H9 (cell line): ENCODE data around the gene SRSF2. TPM values are rescaled to one million over a fixed set of nuclear protein-coding genes. Genes with fewer than 3 reads are reported as not detected.

Source experiments
- DNase-seq: peaks from one replicate; pipeline ENCODE4 v3.0.0-alpha.2; 2017
- H2AFZ ChIP-seq: one replicate; pipeline ENCODE4 v1.6.1; 2013; ENCODE audit warnings: mild to moderate bottlenecking, low read length, control low read depth, moderate library complexity
- H2AK5ac ChIP-seq: 2 replicates; pipeline ENCODE4 v1.6.1; 2013; ENCODE audit warnings: low read length, control low read depth, mixed read lengths; ENCODE audit not compliant: insufficient read length
- H2BK120ac ChIP-seq: one replicate; pipeline ENCODE4 v1.6.1; 2013; ENCODE audit warnings: low read depth, mild to moderate bottlenecking, low read length, control low read depth, inconsistent platforms; ENCODE audit not compliant: poor library complexity, severe bottlenecking
- H2BK12ac ChIP-seq: 2 replicates; pipeline ENCODE4 v1.6.1; 2013; ENCODE audit warnings: low read length, control low read depth, mixed read lengths, low read depth; ENCODE audit not compliant: insufficient read length
- H2BK15ac ChIP-seq: 2 replicates; pipeline ENCODE4 v1.6.1; 2013; ENCODE audit warnings: low read depth, low read length, control low read depth
- H2BK20ac ChIP-seq: one replicate; pipeline ENCODE4 v1.6.1; 2013; ENCODE audit warnings: low read depth, mild to moderate bottlenecking, low read length, control low read depth, inconsistent platforms; ENCODE audit not compliant: poor library complexity, severe bottlenecking
- H2BK5ac ChIP-seq: 2 replicates; pipeline ENCODE4 v1.6.1; 2013; ENCODE audit warnings: low read length, control low read depth, mixed read lengths; ENCODE audit not compliant: insufficient read length
- H3K14ac ChIP-seq: 2 replicates; pipeline ENCODE4 v1.6.1; 2013; ENCODE audit warnings: low read length, control low read depth; ENCODE audit not compliant: insufficient read depth
- H3K18ac ChIP-seq: 2 replicates; pipeline ENCODE4 v1.6.1; 2013; ENCODE audit warnings: low read depth, mild to moderate bottlenecking, mixed read lengths, low read length, control low read depth; ENCODE audit not compliant: insufficient read length
- H3K23ac ChIP-seq: 2 replicates; pipeline ENCODE4 v1.6.1; 2013; ENCODE audit warnings: low read length, control low read depth, mixed read lengths, low read depth; ENCODE audit not compliant: insufficient read length
- H3K23me2 ChIP-seq: 2 replicates; pipeline ENCODE4 v1.6.1; 2013; ENCODE audit warnings: low read depth, mild to moderate bottlenecking, mixed read lengths, low read length, control low read depth; ENCODE audit not compliant: insufficient read length, poor library complexity, severe bottlenecking
- H3K27ac ChIP-seq: 2 replicates; pipeline ENCODE4 v1.5.1; 2013; ENCODE audit warnings: low read length, control low read depth, mixed read lengths, low read depth; ENCODE audit not compliant: insufficient read length
- H3K27me3 ChIP-seq: 2 replicates; pipeline ENCODE4 v1.6.1; 2013; ENCODE audit warnings: low read length, control low read depth, inconsistent platforms; ENCODE audit not compliant: insufficient read depth
- H3K4ac ChIP-seq: 2 replicates; pipeline ENCODE4 v1.6.1; 2013; ENCODE audit warnings: low read depth, mild to moderate bottlenecking, control low read depth, inconsistent platforms, low read length, moderate library complexity
- H3K4me1 ChIP-seq: 2 replicates; pipeline ENCODE4 v1.6.1; 2013; ENCODE audit warnings: low read length, control low read depth, inconsistent platforms; ENCODE audit not compliant: insufficient read depth
- H3K4me2 ChIP-seq: 2 replicates; pipeline ENCODE4 v1.6.1; 2013; ENCODE audit warnings: low read length, control low read depth, mixed read lengths; ENCODE audit not compliant: insufficient read length, insufficient read depth
- H3K56ac ChIP-seq: 2 replicates; pipeline ENCODE4 v1.6.1; 2013; ENCODE audit warnings: low read depth, mild to moderate bottlenecking, mixed read lengths, low read length, control low read depth; ENCODE audit not compliant: insufficient read length
- H3K79me1 ChIP-seq: 2 replicates; pipeline ENCODE4 v1.6.1; 2013; ENCODE audit warnings: low read depth, mild to moderate bottlenecking, moderate library complexity, low read length, control low read depth, inconsistent platforms; ENCODE audit not compliant: insufficient read depth, poor library complexity, severe bottlenecking
- H3K79me2 ChIP-seq: 2 replicates; pipeline ENCODE4 v1.6.1; 2013; ENCODE audit warnings: low read length, control low read depth, inconsistent platforms; ENCODE audit not compliant: insufficient read depth
- H3K9ac ChIP-seq: 2 replicates; pipeline ENCODE4 v1.6.1; 2013; ENCODE audit warnings: low read length, control low read depth, mixed read lengths; ENCODE audit not compliant: insufficient read length; ENCODE audit errors: extremely low read depth
- H3K9me3 ChIP-seq: one replicate; pipeline ENCODE4 v1.6.1; 2013; ENCODE audit warnings: low read depth, low read length, inconsistent platforms; ENCODE audit not compliant: control insufficient read depth
- H3T11ph ChIP-seq: one replicate; pipeline ENCODE4 v1.6.1; 2013; ENCODE audit warnings: mild to moderate bottlenecking, low read length, control low read depth, inconsistent platforms
- H4K20me1 ChIP-seq: one replicate; pipeline ENCODE4 v1.6.1; 2013; ENCODE audit not compliant: control insufficient read depth, insufficient read length, insufficient read depth
- H4K5ac ChIP-seq: 2 replicates; pipeline ENCODE4 v1.6.1; 2013; ENCODE audit warnings: low read depth, mild to moderate bottlenecking, mixed read lengths, low read length, control low read depth; ENCODE audit not compliant: insufficient read length
- H4K8ac ChIP-seq: replicated peaks from 2 replicates; pipeline ENCODE4 v1.6.1; 2013; ENCODE audit warnings: low read length, control low read depth, mixed read lengths, low read depth; ENCODE audit not compliant: insufficient read length
- H4K91ac ChIP-seq: 2 replicates; pipeline ENCODE4 v1.6.1; 2013; ENCODE audit warnings: low read depth, mild to moderate bottlenecking, moderate library complexity, mixed read lengths, low read length, control low read depth; ENCODE audit not compliant: insufficient read length
- H3K27ac Mint-ChIP-seq, 3 experiments: 2 replicates in 2 of 3; 3 replicates in 1 of 3; pipeline ENCODE4 v1.8.0; 2020 to 2021; ENCODE audit warnings: mixed read lengths in 3 of 3, mild to moderate bottlenecking in 1 of 3, moderate library complexity in 1 of 3
- H3K27me3 Mint-ChIP-seq: 2 replicates; pipeline ENCODE4 v1.8.0; 2021; ENCODE audit warnings: low read depth, mild to moderate bottlenecking, moderate library complexity, mixed read lengths
- H3K36me3 Mint-ChIP-seq, 3 experiments: 2 replicates in 2 of 3; 3 replicates in 1 of 3; pipeline ENCODE4 v1.8.0; 2020 to 2021; ENCODE audit warnings: low read depth in 3 of 3, mixed read lengths in 3 of 3; ENCODE audit not compliant: insufficient read depth in 1 of 3
- H3K4me1 Mint-ChIP-seq, 2 experiments: 2 replicates each; pipeline ENCODE4 v1.8.0; 2020; ENCODE audit warnings: mixed read lengths in 2 of 2
- H3K4me3 Mint-ChIP-seq, 2 experiments: 2 replicates in 1 of 2; 3 replicates in 1 of 2; pipeline ENCODE4 v1.8.0; 2020 to 2021; ENCODE audit warnings: mild to moderate bottlenecking in 2 of 2, mixed read lengths in 2 of 2, moderate library complexity in 1 of 2
- H3K9me3 Mint-ChIP-seq, 2 experiments: 2 replicates in 1 of 2; 3 replicates in 1 of 2; pipeline ENCODE4 v1.8.0; 2020; ENCODE audit warnings: mild to moderate bottlenecking in 2 of 2, mixed read lengths in 2 of 2, moderate library complexity in 1 of 2
- CTCF ChIP-seq: fragments of 200-600 bp; sonication (generic); conservative IDR thresholded peaks from 3 replicates; pipeline ENCODE4 v1.8.0; 2021; ENCODE audit warnings: antibody characterized with exemption, mild to moderate bottlenecking
- WGBS: extraction: QIAGEN DNeasy Blood & Tissue Kit; methylation state at CpG from one replicate; pipeline ENCODE4 v1.1.7; 2013; ENCODE audit warnings: missing lambda C conversion rate, low lambda C conversion rate, mixed read lengths; ENCODE audit not compliant: insufficient read length; ENCODE audit errors: extremely low coverage; 5-methylcytosine and 5-hydroxymethylcytosine counted together
- total RNA-seq: library from RNA; stranded (reverse); gene quantifications from 2 replicates; pipeline ENCODE4 v1.2.1, GENCODE V29; 2021

Gene SRSF2
- total RNA-seq, 1 experiment from 2014 or later: 578 TPM

GRCh38 chr17:76716146-76716838 lies 20.8 kb downstream of the SRSF2 start:
- Histone ChIP-seq H3K23me2 (no peaks in the 10 kb centered on the region), H4K20me1 (no peaks in the 10 kb centered on the region), H3K4ac (no peak overlapping the region), H2BK20ac (no peak overlapping the region), H3K9me3 (no peaks in the 10 kb centered on the region), H3K4me2 (no peak overlapping the region), H3K23ac (no peak overlapping the region), H3K79me1 (no peaks in the 10 kb centered on the region), H3K4me1 (no peaks in the 10 kb centered on the region), H3K14ac (no peak overlapping the region), H4K8ac (no peak overlapping the region), H3K56ac (no peak overlapping the region), H3K9ac (no peak overlapping the region), H2BK5ac (no peak overlapping the region), H2AFZ (no peak overlapping the region), H2AK5ac (no peak overlapping the region), H2BK120ac (no peak overlapping the region), H2BK15ac (no peak overlapping the region), H3K27ac (no peak overlapping the region), H3K18ac (no peak overlapping the region), H4K5ac (no peak overlapping the region), H3T11ph (no peak overlapping the region), H2BK12ac (no peak overlapping the region), H3K79me2 (no peaks in the 10 kb centered on the region), H3K27me3 (no peaks in the 10 kb centered on the region), H4K91ac (no peak overlapping the region)
- no peak for TF ChIP-seq CTCF
- DNase-seq: no peak
- Mint-ChIP-seq H3K27ac (peak overlapping the region in 1 of 3 experiments; percentile 62; a peak in 1 of 7 replicates), H3K9me3 (no peaks in the 10 kb centered on the region), H3K4me3 (no peak overlapping the region; a peak in 1 of 5 replicates), H3K4me1 (peaks cover 3 to 7% of the 10 kb centered on the region in 2 experiments), H3K36me3 (peaks cover 18 to 57% (median 57%) of the 10 kb centered on the region in 3 experiments; a peak in 6 of 7 replicates), H3K27me3 (no peaks in the 10 kb centered on the region)
- WGBS: no CpG with 5 or more reads among the region's 13 CpGs
